CD14-positive monocyte (primary cell): ENCODE measurements around the gene ANO5. TPM values are rescaled to one million over a fixed set of nuclear protein-coding genes. Genes with fewer than 3 reads are reported as not detected.

ENCODE experiments used
- DNase-seq, 3 donors: peaks; one replicate each; pipeline ENCODE4 v3.0.0-alpha.2; 2011 to 2022
- H2AFZ ChIP-seq: 2 replicates; pipeline ENCODE4 v1.6.0; 2012; ENCODE audit warnings: mild to moderate bottlenecking, low read depth, low read length, inconsistent platforms; ENCODE audit not compliant: insufficient read depth, poor library complexity, severe bottlenecking
- H3K27ac ChIP-seq, 2 donors: 1 replicate in 1 of 2; 2 replicates in 1 of 2; pipeline ENCODE4 v1.5.1; 2012 to 2013; ENCODE audit warnings: low read length in 2 of 2, control low read depth in 1 of 2, inconsistent platforms in 1 of 2, low read depth in 1 of 2, mild to moderate bottlenecking in 1 of 2
- H3K27me3 ChIP-seq, 2 donors: one replicate each; pipeline versions ENCODE4 v1.6.0 to v1.6.1; 2011 to 2013; ENCODE audit warnings: low read length in 2 of 2; ENCODE audit not compliant: control insufficient read depth in 2 of 2, insufficient read depth in 2 of 2
- H3K36me3 ChIP-seq, 2 donors: replicated peaks in 1 of 2; 1 replicate in 1 of 2; 2 replicates in 1 of 2; pipeline versions ENCODE4 v1.5.1 to v1.6.1; 2012 to 2013; ENCODE audit warnings: low read length in 2 of 2, control low read depth in 1 of 2, inconsistent platforms in 1 of 2, mild to moderate bottlenecking in 1 of 2; ENCODE audit not compliant: insufficient read depth in 2 of 2, control insufficient read depth in 1 of 2
- H3K4me1 ChIP-seq, 2 donors: 1 replicate in 1 of 2; 2 replicates in 1 of 2; pipeline versions ENCODE4 v1.5.1 to v1.6.1; 2012 to 2013; ENCODE audit warnings: low read length in 2 of 2, control low read depth in 1 of 2, inconsistent platforms in 1 of 2, mild to moderate bottlenecking in 1 of 2, moderate library complexity in 1 of 2; ENCODE audit not compliant: insufficient read depth in 2 of 2, control insufficient read depth in 1 of 2
- H3K4me2 ChIP-seq: replicated peaks from 2 replicates; pipeline ENCODE3; 2012; ENCODE audit warnings: low read length, moderate library complexity, mild to moderate bottlenecking; ENCODE audit not compliant: poor library complexity, severe bottlenecking; ENCODE audit errors: extremely low read depth
- H3K4me3 ChIP-seq, 3 experiments: fragments of 200-600 bp in 1 of 3; sonication (generic) in 1 of 3; replicated peaks in 1 of 3; 1 replicate in 2 of 3; 2 replicates in 1 of 3; pipeline ENCODE4 v1.5.1; 2011 to 2013; ENCODE audit warnings: low read length in 3 of 3, mild to moderate bottlenecking in 3 of 3, control low read depth in 2 of 3, low read depth in 2 of 3, inconsistent platforms in 1 of 3, moderate library complexity in 1 of 3
- H3K79me2 ChIP-seq: 2 replicates; pipeline ENCODE4 v1.6.0; 2012; ENCODE audit warnings: mild to moderate bottlenecking, control low read depth, inconsistent platforms, low read length, moderate library complexity; ENCODE audit not compliant: insufficient read depth
- H3K9ac ChIP-seq: 2 replicates; pipeline ENCODE4 v1.6.0; 2017; ENCODE audit warnings: low read length, mild to moderate bottlenecking; ENCODE audit not compliant: insufficient read depth, poor library complexity, severe bottlenecking
- H3K9me3 ChIP-seq, 2 donors: replicated peaks in 1 of 2; 1 replicate in 1 of 2; 2 replicates in 1 of 2; pipeline versions ENCODE4 v1.5.1 to v1.6.1; 2012 to 2013; ENCODE audit warnings: low read length in 2 of 2, control low read depth in 1 of 2; ENCODE audit not compliant: control insufficient read depth in 1 of 2, insufficient read depth in 1 of 2
- H4K20me1 ChIP-seq: 2 replicates; pipeline ENCODE4 v1.6.0; 2012; ENCODE audit warnings: mild to moderate bottlenecking, low read length, control low read depth, moderate library complexity; ENCODE audit not compliant: insufficient read depth
- H3K27ac Mint-ChIP-seq, 7 donors: one replicate each; pipeline ENCODE4 v1.8.0; 2020; ENCODE audit warnings: mild to moderate bottlenecking in 7 of 7, mixed read lengths in 7 of 7, moderate library complexity in 6 of 7, inconsistent platforms in 2 of 7
- H3K27me3 Mint-ChIP-seq, 3 donors: one replicate each; pipeline ENCODE4 v1.8.0; 2021 to 2022; ENCODE audit warnings: low read depth in 3 of 3, mild to moderate bottlenecking in 3 of 3, mixed read lengths in 3 of 3, moderate library complexity in 3 of 3, inconsistent platforms in 1 of 3
- H3K36me3 Mint-ChIP-seq, 2 donors: one replicate each; pipeline ENCODE4 v1.8.0; 2020; ENCODE audit warnings: mixed read lengths in 2 of 2, inconsistent platforms in 1 of 2, mild to moderate bottlenecking in 1 of 2
- H3K4me1 Mint-ChIP-seq: one replicate; pipeline ENCODE4 v1.8.0; 2020; ENCODE audit warnings: mild to moderate bottlenecking, mixed read lengths
- H3K4me3 Mint-ChIP-seq, 2 donors: one replicate each; pipeline ENCODE4 v1.8.0; 2020; ENCODE audit warnings: mild to moderate bottlenecking in 2 of 2, mixed read lengths in 2 of 2, moderate library complexity in 1 of 2
- H3K9me3 Mint-ChIP-seq, 7 donors: one replicate each; pipeline ENCODE4 v1.8.0; 2020 to 2022; ENCODE audit warnings: mixed read lengths in 7 of 7, mild to moderate bottlenecking in 6 of 7, moderate library complexity in 6 of 7, inconsistent platforms in 2 of 7
- WGBS: methylation state at CpG from one replicate; pipeline ENCODE4 v1.1.5; 2013; ENCODE audit warnings: missing lambda C conversion rate; ENCODE audit not compliant: insufficient coverage; 5-methylcytosine and 5-hydroxymethylcytosine counted together
- intact Hi-C, 2 donors: fragments of 100-400 bp; cut with micrococcal nuclease; formaldehyde crosslinking; loops; one replicate each; pipeline versions ENCODE4 v1.15.0 to v1.15.1; 2023
- polyA plus RNA-seq, 3 donors: library from polyadenylated mRNA; depleted of rRNA in 1 of 3; unstranded in 2 of 3; stranded (reverse) in 1 of 3; fragments of 300-500 nt in 2 of 3; fragments of >200 nt in 1 of 3; fragmentation: Illumina TruSeq in 2 of 3; gene quantifications; 1 replicate in 2 of 3; 2 replicates in 1 of 3; pipeline ENCODE4 v1.2.3, GENCODE V29; 2012 to 2021
- TF ChIP-seq, protein P1 (sequence below): fragments of 200-600 bp; IDR thresholded peaks from one replicate; pipeline ENCODE4 v1.8.0; 2022; ENCODE audit warnings: antibody characterized with exemption, mild to moderate bottlenecking

The ANO5 gene
- polyA plus RNA-seq, 3 donors = 1.0 to 1.4 (median 1.1) TPM

DNA sequence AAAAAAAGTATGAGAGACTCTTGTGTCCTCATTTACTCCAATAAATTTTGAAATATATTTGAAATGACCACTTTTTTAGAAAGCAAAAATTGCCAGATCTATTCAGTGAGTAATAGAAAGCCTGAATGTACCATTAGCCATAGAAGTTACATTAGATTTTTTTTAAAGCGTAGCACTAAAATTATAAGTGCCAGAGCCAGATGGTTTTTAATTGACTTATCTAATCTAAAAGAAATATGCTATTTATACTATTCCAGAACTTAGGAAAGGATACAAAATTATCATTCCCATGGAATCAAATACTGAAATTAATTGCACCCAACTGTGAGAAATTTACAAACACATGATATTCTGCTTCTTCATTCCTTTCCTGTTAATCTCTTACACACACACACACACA, 80.9 kb downstream of the ANO5 start:
- Histone ChIP-seq H3K4me2 (no peak overlapping the region), H4K20me1 (no peaks in the 10 kb centered on the region), H3K27ac (no peak overlapping the region), H2AFZ (no peak overlapping the region), H3K4me1 (peaks cover 0 to 7% of the 10 kb centered on the region in 2 donors), H3K27me3 (no peaks in the 10 kb centered on the region), H3K4me3 (no peak overlapping the region), H3K79me2 (no peaks in the 10 kb centered on the region), H3K9ac (no peak overlapping the region), H3K9me3 (no peaks in the 10 kb centered on the region), H3K36me3 (no peaks in the 10 kb centered on the region)
- Mint-ChIP-seq H3K27me3 (no peaks in the 10 kb centered on the region), H3K4me3 (no peak overlapping the region), H3K27ac (no peak overlapping the region), H3K36me3 (peaks cover 0 to 4% of the 10 kb centered on the region in 2 donors), H3K4me1 (peaks cover 8% of the 10 kb centered on the region), H3K9me3 (peaks cover 0 to 2% (median 0%) of the 10 kb centered on the region in 7 donors)
- WGBS = no CpG with 5 or more reads among the region's 1 CpG
- TF ChIP-seq, protein P1, sequence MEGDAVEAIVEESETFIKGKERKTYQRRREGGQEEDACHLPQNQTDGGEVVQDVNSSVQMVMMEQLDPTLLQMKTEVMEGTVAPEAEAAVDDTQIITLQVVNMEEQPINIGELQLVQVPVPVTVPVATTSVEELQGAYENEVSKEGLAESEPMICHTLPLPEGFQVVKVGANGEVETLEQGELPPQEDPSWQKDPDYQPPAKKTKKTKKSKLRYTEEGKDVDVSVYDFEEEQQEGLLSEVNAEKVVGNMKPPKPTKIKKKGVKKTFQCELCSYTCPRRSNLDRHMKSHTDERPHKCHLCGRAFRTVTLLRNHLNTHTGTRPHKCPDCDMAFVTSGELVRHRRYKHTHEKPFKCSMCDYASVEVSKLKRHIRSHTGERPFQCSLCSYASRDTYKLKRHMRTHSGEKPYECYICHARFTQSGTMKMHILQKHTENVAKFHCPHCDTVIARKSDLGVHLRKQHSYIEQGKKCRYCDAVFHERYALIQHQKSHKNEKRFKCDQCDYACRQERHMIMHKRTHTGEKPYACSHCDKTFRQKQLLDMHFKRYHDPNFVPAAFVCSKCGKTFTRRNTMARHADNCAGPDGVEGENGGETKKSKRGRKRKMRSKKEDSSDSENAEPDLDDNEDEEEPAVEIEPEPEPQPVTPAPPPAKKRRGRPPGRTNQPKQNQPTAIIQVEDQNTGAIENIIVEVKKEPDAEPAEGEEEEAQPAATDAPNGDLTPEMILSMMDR = no peak
- no peak for DNase-seq
- intact Hi-C loops = no loop called here

DNA sequence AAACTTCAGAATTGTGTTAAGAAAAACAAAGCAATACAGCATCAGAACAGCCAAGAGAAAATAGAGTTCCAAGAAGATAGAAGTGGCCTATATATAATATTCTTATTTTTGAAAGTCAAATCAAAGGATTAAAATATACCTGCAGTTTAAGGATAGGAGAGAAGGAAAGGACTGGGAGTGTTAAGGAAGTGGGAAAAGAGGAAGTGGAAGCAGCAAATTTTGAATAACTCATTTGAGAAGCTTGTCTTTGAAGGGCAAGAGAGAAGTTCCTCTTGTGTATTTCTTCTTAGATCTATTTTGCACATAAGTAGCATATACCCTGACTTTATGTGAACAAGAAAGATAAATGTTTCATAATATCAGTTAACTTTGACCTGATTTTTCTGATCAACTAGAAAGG, 82.7 kb downstream of the ANO5 start:
- H3K36me3 Mint-ChIP-seq = peaks cover 0 to 4% of the 10 kb centered on the region in 2 donors
- no peak overlapping the region for H3K4me2 ChIP-seq
- no peak overlapping the region for H3K27ac Mint-ChIP-seq
- H3K36me3 ChIP-seq = no peaks in the 10 kb centered on the region
- peak overlapping the region in 1 of 2 donors; percentile 35 for H3K4me3 Mint-ChIP-seq
- peaks cover 8% of the 10 kb centered on the region for H3K4me1 Mint-ChIP-seq
- no peaks in the 10 kb centered on the region for H4K20me1 ChIP-seq
- no peaks in the 10 kb centered on the region for H3K27me3 ChIP-seq
- no peaks in the 10 kb centered on the region for H3K9me3 ChIP-seq
- no peak overlapping the region for H3K9ac ChIP-seq
- DNase-seq = peak in 2 of 3 donors; percentile 6 to 13
- H2AFZ ChIP-seq = no peak overlapping the region
- H3K27me3 Mint-ChIP-seq = no peaks in the 10 kb centered on the region
- peaks cover 0 to 2% (median 0%) of the 10 kb centered on the region in 7 donors for H3K9me3 Mint-ChIP-seq
- intact Hi-C loops = no loop called here
- H3K79me2 ChIP-seq = no peaks in the 10 kb centered on the region
- H3K4me1 ChIP-seq = peaks cover 0 to 7% of the 10 kb centered on the region in 2 donors
- no peak overlapping the region for H3K4me3 ChIP-seq
- H3K27ac ChIP-seq = no peak overlapping the region
- TF ChIP-seq, protein P1 = no peak
